SK-N-SH treated with all-trans-retinoic acid at 6 μM for 48 hours (cell line): ENCODE data around the gene UGT1A5.

ENCODE experiments used
- ATAC-seq: fragments of 200-7000 bp; cut with Tn5 transposase; 3 replicates; pipeline ENCODE4 v1.9.1; 2020; ENCODE audit warnings: mild to moderate bottlenecking, moderate library complexity
- TF ChIP-seq, protein P1 (sequence below): fragments of 250-450 bp; sonication (Bioruptor Pico); IDR thresholded peaks from 2 replicates; pipeline ENCODE4 v1.5.0; 2020; ENCODE audit warnings: mild to moderate bottlenecking, moderate library complexity

UGT1A5 gene

GRCh38 chr2:233822101-233822771 lies 109.5 kb downstream of the UGT1A5 start:
- no peak for ATAC-seq
- TF ChIP-seq, protein P1, sequence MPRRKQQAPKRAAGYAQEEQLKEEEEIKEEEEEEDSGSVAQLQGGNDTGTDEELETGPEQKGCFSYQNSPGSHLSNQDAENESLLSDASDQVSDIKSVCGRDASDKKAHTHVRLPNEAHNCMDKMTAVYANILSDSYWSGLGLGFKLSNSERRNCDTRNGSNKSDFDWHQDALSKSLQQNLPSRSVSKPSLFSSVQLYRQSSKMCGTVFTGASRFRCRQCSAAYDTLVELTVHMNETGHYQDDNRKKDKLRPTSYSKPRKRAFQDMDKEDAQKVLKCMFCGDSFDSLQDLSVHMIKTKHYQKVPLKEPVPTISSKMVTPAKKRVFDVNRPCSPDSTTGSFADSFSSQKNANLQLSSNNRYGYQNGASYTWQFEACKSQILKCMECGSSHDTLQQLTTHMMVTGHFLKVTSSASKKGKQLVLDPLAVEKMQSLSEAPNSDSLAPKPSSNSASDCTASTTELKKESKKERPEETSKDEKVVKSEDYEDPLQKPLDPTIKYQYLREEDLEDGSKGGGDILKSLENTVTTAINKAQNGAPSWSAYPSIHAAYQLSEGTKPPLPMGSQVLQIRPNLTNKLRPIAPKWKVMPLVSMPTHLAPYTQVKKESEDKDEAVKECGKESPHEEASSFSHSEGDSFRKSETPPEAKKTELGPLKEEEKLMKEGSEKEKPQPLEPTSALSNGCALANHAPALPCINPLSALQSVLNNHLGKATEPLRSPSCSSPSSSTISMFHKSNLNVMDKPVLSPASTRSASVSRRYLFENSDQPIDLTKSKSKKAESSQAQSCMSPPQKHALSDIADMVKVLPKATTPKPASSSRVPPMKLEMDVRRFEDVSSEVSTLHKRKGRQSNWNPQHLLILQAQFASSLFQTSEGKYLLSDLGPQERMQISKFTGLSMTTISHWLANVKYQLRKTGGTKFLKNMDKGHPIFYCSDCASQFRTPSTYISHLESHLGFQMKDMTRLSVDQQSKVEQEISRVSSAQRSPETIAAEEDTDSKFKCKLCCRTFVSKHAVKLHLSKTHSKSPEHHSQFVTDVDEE (CRISPR knock-in tag), result no peak
